Adrenal gland (tissue), 5 donors: ENCODE data around the gene ADAM10.
A peak's percentile ranks its signal among the peaks of the same experiment; 100 is the strongest.

Experiments
- POLR2A ChIP-seq, 2 donors: fragments of 450-650 bp; IDR thresholded peaks; one replicate each; pipeline ENCODE4 v1.6.1; 2017; ENCODE audit warnings: antibody characterized with exemption in 2 of 2, mild to moderate bottlenecking in 2 of 2, moderate library complexity in 1 of 2
- TF ChIP-seq, protein P1 (sequence below), 6 experiments: fragments of 450-650 bp in 4 of 6; fragments of 200-600 bp in 2 of 6; sonication (generic) in 1 of 6; IDR thresholded peaks; 1 replicate in 5 of 6; 2 replicates in 1 of 6; pipeline versions ENCODE4 v1.5.1 to v1.8.0; 2016 to 2021; ENCODE audit warnings: antibody characterized with exemption in 6 of 6, mild to moderate bottlenecking in 2 of 6, moderate library complexity in 1 of 6
- donor health status: DM: no; HTN: no; CAD: no.

DNA sequence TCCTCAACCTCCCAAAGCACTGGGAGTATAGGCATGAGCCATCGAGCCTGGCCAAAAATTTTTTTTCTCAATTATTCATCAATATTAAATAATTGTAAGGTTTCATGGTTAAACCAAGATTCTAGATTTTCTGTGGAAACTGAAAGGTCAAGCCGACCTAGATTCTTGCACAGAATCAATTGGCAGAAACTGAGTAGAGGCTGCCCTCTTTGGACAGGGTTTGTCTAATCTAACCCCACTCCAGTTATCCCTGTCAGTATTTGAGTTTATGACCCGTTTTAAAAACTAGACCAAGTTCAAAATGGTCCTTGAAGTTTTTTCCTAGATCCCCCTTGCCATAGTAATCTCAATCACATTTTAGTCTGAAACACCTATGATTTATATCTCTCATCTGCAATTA lies 8.6 kb upstream of the ADAM10 start:
- TF ChIP-seq, protein P1, sequence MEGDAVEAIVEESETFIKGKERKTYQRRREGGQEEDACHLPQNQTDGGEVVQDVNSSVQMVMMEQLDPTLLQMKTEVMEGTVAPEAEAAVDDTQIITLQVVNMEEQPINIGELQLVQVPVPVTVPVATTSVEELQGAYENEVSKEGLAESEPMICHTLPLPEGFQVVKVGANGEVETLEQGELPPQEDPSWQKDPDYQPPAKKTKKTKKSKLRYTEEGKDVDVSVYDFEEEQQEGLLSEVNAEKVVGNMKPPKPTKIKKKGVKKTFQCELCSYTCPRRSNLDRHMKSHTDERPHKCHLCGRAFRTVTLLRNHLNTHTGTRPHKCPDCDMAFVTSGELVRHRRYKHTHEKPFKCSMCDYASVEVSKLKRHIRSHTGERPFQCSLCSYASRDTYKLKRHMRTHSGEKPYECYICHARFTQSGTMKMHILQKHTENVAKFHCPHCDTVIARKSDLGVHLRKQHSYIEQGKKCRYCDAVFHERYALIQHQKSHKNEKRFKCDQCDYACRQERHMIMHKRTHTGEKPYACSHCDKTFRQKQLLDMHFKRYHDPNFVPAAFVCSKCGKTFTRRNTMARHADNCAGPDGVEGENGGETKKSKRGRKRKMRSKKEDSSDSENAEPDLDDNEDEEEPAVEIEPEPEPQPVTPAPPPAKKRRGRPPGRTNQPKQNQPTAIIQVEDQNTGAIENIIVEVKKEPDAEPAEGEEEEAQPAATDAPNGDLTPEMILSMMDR (IDR thresholded peaks at IDR 0.05), result peak in 5 of 6 experiments; percentile 25 to 48 (median 37)
- no peak for TF ChIP-seq POLR2A (IDR thresholded peaks at IDR 0.05)
